ENCODE results near the gene IL21R.

IL21R gene

DNA sequence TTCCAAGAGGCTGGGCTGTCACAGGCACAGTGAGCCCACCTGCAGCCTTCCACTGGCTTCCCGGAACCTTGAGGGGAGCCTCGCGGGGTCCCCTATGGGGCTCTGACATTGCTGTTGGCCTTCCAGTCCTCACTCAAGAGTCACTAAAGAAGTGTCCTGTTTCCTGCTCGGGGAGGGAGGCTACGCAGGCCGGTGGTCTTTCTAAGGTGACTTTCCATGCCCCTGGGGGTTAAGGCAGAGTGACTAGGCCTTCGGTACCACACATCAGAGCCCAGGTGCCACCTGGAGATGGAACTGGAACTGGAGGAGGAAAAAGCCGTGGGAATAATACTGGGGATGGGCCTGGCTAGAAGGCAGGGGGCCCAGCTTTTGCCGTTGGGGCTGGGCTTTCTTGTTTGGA lies 72.1 kb downstream of the IL21R start:
- no peak for DNase-seq (ENCODE audit: low read depth in 1 of 2, low spot score in 1 of 2)
- H3K27ac ChIP-seq (replicated peaks) = no peak overlapping the region
- no peak overlapping the region for H3K4me3 ChIP-seq (replicated peaks; ENCODE audit: insufficient read depth, low read length)
- H3K27me3 ChIP-seq (ENCODE audit: insufficient read depth, poor library complexity, severe bottlenecking) = no peaks in the 10 kb centered on the region
- TF ChIP-seq POLR2AphosphoS5 (IDR thresholded peaks at IDR 0.05; ENCODE audit: low read depth) (no peak), SPI1 (IDR thresholded peaks at IDR 0.05; ENCODE audit: borderline replicate concordance, low read depth) (no peak), GABPA (IDR thresholded peaks at IDR 0.05; ENCODE audit: low read depth) (no peak)
- TF ChIP-seq, protein P1, sequence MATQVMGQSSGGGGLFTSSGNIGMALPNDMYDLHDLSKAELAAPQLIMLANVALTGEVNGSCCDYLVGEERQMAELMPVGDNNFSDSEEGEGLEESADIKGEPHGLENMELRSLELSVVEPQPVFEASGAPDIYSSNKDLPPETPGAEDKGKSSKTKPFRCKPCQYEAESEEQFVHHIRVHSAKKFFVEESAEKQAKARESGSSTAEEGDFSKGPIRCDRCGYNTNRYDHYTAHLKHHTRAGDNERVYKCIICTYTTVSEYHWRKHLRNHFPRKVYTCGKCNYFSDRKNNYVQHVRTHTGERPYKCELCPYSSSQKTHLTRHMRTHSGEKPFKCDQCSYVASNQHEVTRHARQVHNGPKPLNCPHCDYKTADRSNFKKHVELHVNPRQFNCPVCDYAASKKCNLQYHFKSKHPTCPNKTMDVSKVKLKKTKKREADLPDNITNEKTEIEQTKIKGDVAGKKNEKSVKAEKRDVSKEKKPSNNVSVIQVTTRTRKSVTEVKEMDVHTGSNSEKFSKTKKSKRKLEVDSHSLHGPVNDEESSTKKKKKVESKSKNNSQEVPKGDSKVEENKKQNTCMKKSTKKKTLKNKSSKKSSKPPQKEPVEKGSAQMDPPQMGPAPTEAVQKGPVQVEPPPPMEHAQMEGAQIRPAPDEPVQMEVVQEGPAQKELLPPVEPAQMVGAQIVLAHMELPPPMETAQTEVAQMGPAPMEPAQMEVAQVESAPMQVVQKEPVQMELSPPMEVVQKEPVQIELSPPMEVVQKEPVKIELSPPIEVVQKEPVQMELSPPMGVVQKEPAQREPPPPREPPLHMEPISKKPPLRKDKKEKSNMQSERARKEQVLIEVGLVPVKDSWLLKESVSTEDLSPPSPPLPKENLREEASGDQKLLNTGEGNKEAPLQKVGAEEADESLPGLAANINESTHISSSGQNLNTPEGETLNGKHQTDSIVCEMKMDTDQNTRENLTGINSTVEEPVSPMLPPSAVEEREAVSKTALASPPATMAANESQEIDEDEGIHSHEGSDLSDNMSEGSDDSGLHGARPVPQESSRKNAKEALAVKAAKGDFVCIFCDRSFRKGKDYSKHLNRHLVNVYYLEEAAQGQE (IDR thresholded peaks at IDR 0.05; ENCODE audit: insufficient replicate concordance, low read depth) = no peak
- TF ChIP-seq, protein P2, sequence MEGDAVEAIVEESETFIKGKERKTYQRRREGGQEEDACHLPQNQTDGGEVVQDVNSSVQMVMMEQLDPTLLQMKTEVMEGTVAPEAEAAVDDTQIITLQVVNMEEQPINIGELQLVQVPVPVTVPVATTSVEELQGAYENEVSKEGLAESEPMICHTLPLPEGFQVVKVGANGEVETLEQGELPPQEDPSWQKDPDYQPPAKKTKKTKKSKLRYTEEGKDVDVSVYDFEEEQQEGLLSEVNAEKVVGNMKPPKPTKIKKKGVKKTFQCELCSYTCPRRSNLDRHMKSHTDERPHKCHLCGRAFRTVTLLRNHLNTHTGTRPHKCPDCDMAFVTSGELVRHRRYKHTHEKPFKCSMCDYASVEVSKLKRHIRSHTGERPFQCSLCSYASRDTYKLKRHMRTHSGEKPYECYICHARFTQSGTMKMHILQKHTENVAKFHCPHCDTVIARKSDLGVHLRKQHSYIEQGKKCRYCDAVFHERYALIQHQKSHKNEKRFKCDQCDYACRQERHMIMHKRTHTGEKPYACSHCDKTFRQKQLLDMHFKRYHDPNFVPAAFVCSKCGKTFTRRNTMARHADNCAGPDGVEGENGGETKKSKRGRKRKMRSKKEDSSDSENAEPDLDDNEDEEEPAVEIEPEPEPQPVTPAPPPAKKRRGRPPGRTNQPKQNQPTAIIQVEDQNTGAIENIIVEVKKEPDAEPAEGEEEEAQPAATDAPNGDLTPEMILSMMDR (IDR thresholded peaks at IDR 0.05; ENCODE audit: insufficient read depth, low read length) = no peak

DNA sequence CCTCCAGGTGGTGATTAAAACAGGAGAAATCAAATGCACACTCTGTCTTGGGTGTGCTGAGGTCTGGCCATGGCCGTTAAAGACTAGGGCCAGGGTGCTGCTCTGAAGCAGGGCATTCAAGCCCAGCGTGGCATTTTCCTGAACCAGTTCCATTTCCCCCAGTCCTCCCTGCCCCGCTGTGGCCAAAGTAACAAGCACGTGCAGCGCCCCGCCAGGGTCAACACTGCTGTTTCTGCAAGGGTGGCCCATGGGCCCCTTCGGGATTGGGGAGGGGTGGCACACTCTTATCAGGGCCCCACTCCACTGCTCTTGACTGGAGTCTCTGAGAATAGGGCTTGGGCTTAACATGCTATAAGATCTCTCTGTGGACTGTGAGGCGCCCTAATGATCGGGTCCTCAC lies 72.9 kb downstream of the IL21R start:
- TF ChIP-seq SPI1 (IDR thresholded peaks at IDR 0.05; ENCODE audit: borderline replicate concordance, low read depth) = no peak
- TF ChIP-seq POLR2AphosphoS5 (IDR thresholded peaks at IDR 0.05; ENCODE audit: low read depth) = no peak
- TF ChIP-seq GABPA (IDR thresholded peaks at IDR 0.05; ENCODE audit: low read depth) = no peak
- TF ChIP-seq, protein P1 (IDR thresholded peaks at IDR 0.05; ENCODE audit: insufficient replicate concordance, low read depth) = no peak
- TF ChIP-seq, protein P2 (IDR thresholded peaks at IDR 0.05; ENCODE audit: insufficient read depth, low read length) = no peak
- Histone ChIP-seq H3K27ac (replicated peaks) (no peak overlapping the region), H3K4me3 (replicated peaks; ENCODE audit: insufficient read depth, low read length) (no peak overlapping the region), H3K27me3 (ENCODE audit: insufficient read depth, poor library complexity, severe bottlenecking) (no peaks in the 10 kb centered on the region)
- no peak for DNase-seq (ENCODE audit: low read depth in 1 of 2, low spot score in 1 of 2)

- DNase-seq (ENCODE audit: low read depth in 1 of 2, low spot score in 1 of 2) = no peak
- no peak overlapping the region for H3K4me3 ChIP-seq (replicated peaks; ENCODE audit: insufficient read depth, low read length)
- no peaks in the 10 kb centered on the region for H3K27me3 ChIP-seq (ENCODE audit: insufficient read depth, poor library complexity, severe bottlenecking)
- no peak overlapping the region for H3K27ac ChIP-seq (replicated peaks)
- no peak for TF ChIP-seq GABPA (IDR thresholded peaks at IDR 0.05; ENCODE audit: low read depth)
- TF ChIP-seq POLR2AphosphoS5 (IDR thresholded peaks at IDR 0.05; ENCODE audit: low read depth) = no peak
- TF ChIP-seq SPI1 (IDR thresholded peaks at IDR 0.05; ENCODE audit: borderline replicate concordance, low read depth) = no peak
- TF ChIP-seq, protein P2 (IDR thresholded peaks at IDR 0.05; ENCODE audit: insufficient read depth, low read length) = no peak
- TF ChIP-seq, protein P1 (IDR thresholded peaks at IDR 0.05; ENCODE audit: insufficient replicate concordance, low read depth) = no peak
Observed at GRCh38 chr16:27475561-27475960, 73.6 kb downstream of the IL21R start.
